HCT116 (cell line): Measurements from ENCODE around the gene PRKRIP1. TPM values are rescaled to one million over a fixed set of nuclear protein-coding genes. Genes with fewer than 3 reads are reported as not detected.

ENCODE experiments used
- ATAC-seq: fragments of 200-7000 bp; cut with Tn5 transposase; 2 replicates; pipeline ENCODE4 v1.9.1; 2020; ENCODE audit warnings: mild to moderate bottlenecking, moderate library complexity
- BruUV-seq: library from RNA; stranded (reverse); fragments of 400-500 nt; replicated peaks from 2 replicates; lab custom pipeline; 2021; lab: Mats Ljungman, UMichigan
- CTCF ChIA-PET: fragments of 300-600 bp; sonication (Branson Sonifier 250); formaldehyde crosslinking; loops from one replicate; lab custom pipeline; 2021; ENCODE audit warnings: antibody characterized with exemption; lab: Charles Lee
- POLR2A ChIA-PET: fragments of 300-600, 350-600 bp; sonication (Branson Sonifier 250); formaldehyde crosslinking; loops from one replicate; lab custom pipeline; 2021; ENCODE audit warnings: antibody characterized with exemption; lab: Charles Lee
- RAD21 ChIA-PET, 2 experiments: fragments of 300-600 bp; sonication (Branson Sonifier 250); formaldehyde crosslinking; loops; one replicate each; lab custom pipeline; 2023; ENCODE audit warnings: low total read pairs in 2 of 2; ENCODE audit not compliant: uncharacterized antibody in 2 of 2, unreplicated experiment in 2 of 2, low non-redundant PET in 1 of 2; lab: Charles Lee
- DNase-seq: peaks from one replicate; pipeline ENCODE4 v3.0.0-alpha.2; 2010; ENCODE audit warnings: low read depth, low spot score
- H2AFZ ChIP-seq: fragments of 200-600 bp; shearing (Covaris generic), sonication (generic); 2 replicates; pipeline ENCODE4 v1.6.1; 2017; ENCODE audit warnings: low read depth, mixed run types, mixed read lengths, antibody characterized with exemption, low read length; ENCODE audit not compliant: poor library complexity, severe bottlenecking
- H3K27ac ChIP-seq: 2 replicates; pipeline ENCODE4 v1.5.1; 2012; ENCODE audit warnings: low read depth, low read length
- H3K27me3 ChIP-seq: fragments of 200-600 bp; sonication (generic); 2 replicates; pipeline ENCODE4 v1.6.1; 2016; ENCODE audit warnings: mixed run types, low read length, mixed read lengths; ENCODE audit not compliant: insufficient read depth
- H3K36me3 ChIP-seq, 2 experiments: fragments of 200-500 bp in 1 of 2; fragments of 200-600 bp in 1 of 2; sonication (Bioruptor generic) in 1 of 2; sonication (generic) in 1 of 2; 2 replicates each; pipeline versions ENCODE4 v1.5.1 to v1.6.1; 2014 to 2016; ENCODE audit warnings: low read length in 2 of 2, inconsistent platforms in 1 of 2, mixed read lengths in 1 of 2, mixed run types in 1 of 2; ENCODE audit not compliant: insufficient read depth in 2 of 2, control insufficient read depth in 1 of 2
- H3K4me1 ChIP-seq, 2 experiments: fragments of 200-600 bp in 1 of 2; sonication (generic) in 1 of 2; 2 replicates each; pipeline versions ENCODE4 v1.5.1 to v1.6.1; 2012 to 2017; ENCODE audit warnings: low read length in 2 of 2, inconsistent platforms in 1 of 2, mild to moderate bottlenecking in 1 of 2, mixed read lengths in 1 of 2, mixed run types in 1 of 2, moderate library complexity in 1 of 2; ENCODE audit not compliant: insufficient read depth in 2 of 2, control insufficient read depth in 1 of 2
- H3K4me2 ChIP-seq: fragments of 200-600 bp; sonication (generic); 2 replicates; pipeline ENCODE4 v1.6.1; 2017; ENCODE audit warnings: mixed run types, low read length, mixed read lengths
- H3K4me3 ChIP-seq, 2 experiments: fragments of 200-600 bp in 1 of 2; sonication (generic) in 1 of 2; replicated peaks in 1 of 2; 2 replicates each; pipeline ENCODE4 v1.5.1; 2011 to 2016; ENCODE audit warnings: low read length in 2 of 2, control low read depth in 1 of 2, low read depth in 1 of 2, mild to moderate bottlenecking in 1 of 2, mixed read lengths in 1 of 2, mixed run types in 1 of 2
- H3K79me2 ChIP-seq: fragments of 200-600 bp; sonication (generic); 2 replicates; pipeline ENCODE4 v1.6.1; 2017; ENCODE audit warnings: mild to moderate bottlenecking, mixed run types, low read length, moderate library complexity, mixed read lengths; ENCODE audit not compliant: insufficient read depth
- H3K9ac ChIP-seq: fragments of 200-600 bp; sonication (generic); 2 replicates; pipeline ENCODE4 v1.6.1; 2016; ENCODE audit warnings: low read length, mixed read lengths
- H3K9me2 ChIP-seq: fragments of 200-600 bp; sonication (generic), shearing (Covaris generic); 2 replicates; pipeline ENCODE4 v1.6.1; 2017; ENCODE audit warnings: mixed run types, mild to moderate bottlenecking, moderate library complexity; ENCODE audit not compliant: insufficient read depth
- H3K9me3 ChIP-seq, 2 experiments: fragments of 200-500 bp in 1 of 2; fragments of 200-600 bp in 1 of 2; sonication (Bioruptor generic) in 1 of 2; sonication (generic) in 1 of 2; 2 replicates each; pipeline ENCODE4 v1.6.1; 2014 to 2017; ENCODE audit warnings: low read length in 2 of 2, mixed read lengths in 2 of 2, inconsistent platforms in 1 of 2, low read depth in 1 of 2, mild to moderate bottlenecking in 1 of 2, mixed run types in 1 of 2, moderate library complexity in 1 of 2; ENCODE audit not compliant: control insufficient read depth in 1 of 2, insufficient read depth in 1 of 2
- H4K20me1 ChIP-seq: fragments of 200-600 bp; sonication (generic), shearing (Covaris generic); 2 replicates; pipeline ENCODE4 v1.6.1; 2017; ENCODE audit warnings: mixed run types, mild to moderate bottlenecking, moderate library complexity; ENCODE audit not compliant: insufficient read depth
- CEBPB ChIP-seq: IDR thresholded peaks from 2 replicates; pipeline ENCODE4 v1.6.1; 2012; ENCODE audit warnings: low read depth
- ELF1 ChIP-seq: IDR thresholded peaks from 2 replicates; pipeline ENCODE4 v1.6.1; 2012; ENCODE audit warnings: low read depth, borderline replicate concordance
- EZH2phosphoT487 ChIP-seq: fragments of 200-600 bp; IDR thresholded peaks from 2 replicates; pipeline ENCODE4 v1.6.1; 2018; ENCODE audit warnings: antibody characterized with exemption, borderline replicate concordance
- FOSL1 ChIP-seq: IDR thresholded peaks from 2 replicates; pipeline ENCODE4 v1.6.1; 2012; ENCODE audit warnings: low read depth
- JUND ChIP-seq: IDR thresholded peaks from 2 replicates; pipeline ENCODE4 v1.6.1; 2012
- MAX ChIP-seq: IDR thresholded peaks from 2 replicates; pipeline ENCODE4 v1.6.1; 2012
- POLR2AphosphoS5 ChIP-seq: IDR thresholded peaks from 2 replicates; pipeline ENCODE4 v1.6.1; 2011; ENCODE audit warnings: mild to moderate bottlenecking, low read depth, low read length, moderate library complexity
- REST ChIP-seq: IDR thresholded peaks from 2 replicates; pipeline ENCODE4 v1.6.1; 2012; ENCODE audit warnings: low read depth
- SRF ChIP-seq: IDR thresholded peaks from 2 replicates; pipeline ENCODE4 v1.6.1; 2012; ENCODE audit warnings: low read depth
- YY1 ChIP-seq: IDR thresholded peaks from 2 replicates; pipeline ENCODE4 v1.6.1; 2011; ENCODE audit warnings: low read length, low read depth, moderate library complexity, mild to moderate bottlenecking; ENCODE audit not compliant: insufficient replicate concordance; ENCODE audit errors: extremely low read depth
- ZBTB33 ChIP-seq: IDR thresholded peaks from 2 replicates; pipeline ENCODE4 v1.6.1; 2011; ENCODE audit warnings: mild to moderate bottlenecking, low read length, moderate library complexity; ENCODE audit not compliant: insufficient replicate concordance; ENCODE audit errors: extremely low read depth
- intact Hi-C: fragments of 100-400 bp; cut with micrococcal nuclease; formaldehyde crosslinking; loops from 2 replicates; pipeline ENCODE4 v1.10.0; 2022
- total RNA-seq: library from RNA; stranded (reverse); gene quantifications from one replicate; pipeline ENCODE4 v1.2.1, GENCODE V29; 2021; ENCODE audit not compliant: unreplicated experiment

Gene PRKRIP1
- total RNA-seq, 1 experiment from 2014 or later: 23.0 TPM

- CTCF ChIA-PET: no interaction called here
- no peaks in the 10 kb centered on the region; a peak in 2 of 4 replicates for H3K36me3 ChIP-seq
- no peak overlapping the region; the same call in 1 of the 2 replicates for H3K27ac ChIP-seq
- ATAC-seq (no peak), DNase-seq (no peak)
- H3K27me3 ChIP-seq: no peaks in the 10 kb centered on the region
- no peak overlapping the region for H2AFZ ChIP-seq
- intact Hi-C loops: no loop called here
- H3K79me2 ChIP-seq: peaks cover 10% of the 10 kb centered on the region
- H3K9ac ChIP-seq: no peak overlapping the region
- RAD21 ChIA-PET: no interaction called here
- TF ChIP-seq EZH2phosphoT487 (no peak), MAX (no peak)
- H3K9me2 ChIP-seq: no peaks in the 10 kb centered on the region
- H3K4me2 ChIP-seq: no peak overlapping the region
- POLR2A ChIA-PET: no interaction called here
- peaks cover 2 to 9% of the 10 kb centered on the region in 2 experiments; a peak in 2 of 4 replicates for H3K4me1 ChIP-seq
- BruUV-seq: no TSS peak
- H4K20me1 ChIP-seq: no peaks in the 10 kb centered on the region
- no peak overlapping the region for H3K4me3 ChIP-seq
- no peaks in the 10 kb centered on the region for H3K9me3 ChIP-seq
Measured at GRCh38 chr7:102469351-102469971, 73.3 kb downstream of the PRKRIP1 start.

- no peak for ATAC-seq
- H3K9me3 ChIP-seq: no peaks in the 10 kb centered on the region
- no peaks in the 10 kb centered on the region; a peak in 2 of 4 replicates for H3K36me3 ChIP-seq
- H3K27me3 ChIP-seq: no peaks in the 10 kb centered on the region
- no peak overlapping the region for H2AFZ ChIP-seq
- H3K4me1 ChIP-seq: peaks cover 2 to 9% of the 10 kb centered on the region in 2 experiments; a peak in 2 of 4 replicates
- H3K27ac ChIP-seq: no peak overlapping the region; the same call in 1 of the 2 replicates
- H3K9ac ChIP-seq: no peak overlapping the region
- BruUV-seq: no TSS peak
- H3K79me2 ChIP-seq: peaks cover 7% of the 10 kb centered on the region; the same call in 1 of the 2 replicates
- RAD21 ChIA-PET: no interaction called here
- H3K4me2 ChIP-seq: no peak overlapping the region
- no peak for DNase-seq
- intact Hi-C loops: no loop called here
- no peaks in the 10 kb centered on the region for H3K9me2 ChIP-seq
- CTCF ChIA-PET: no interaction called here
- H4K20me1 ChIP-seq: no peaks in the 10 kb centered on the region
- POLR2A ChIA-PET: no interaction called here
- H3K4me3 ChIP-seq: no peak overlapping the region
- no peak for TF ChIP-seq JUND
- TF ChIP-seq MAX: no peak
- TF ChIP-seq FOSL1: no peak
- TF ChIP-seq POLR2AphosphoS5: no peak
- no peak for TF ChIP-seq EZH2phosphoT487
- TF ChIP-seq REST: no peak
- TF ChIP-seq YY1: no peak
- no peak for TF ChIP-seq ZBTB33
- no peak for TF ChIP-seq SRF
- no peak for TF ChIP-seq CEBPB
- TF ChIP-seq ELF1: no peak
Measured at GRCh38 chr7:102469972-102470825, 74.0 kb downstream of the PRKRIP1 start.
